ENCODE results near the gene MAN1C1.
A peak's percentile ranks its signal among the peaks of the same experiment; 100 is the strongest.
"Not testable (repeated sequence)": the region's sequence is repeated elsewhere in the genome, so short reads cannot be mapped to it uniquely, and the experiment has no call there.

Gene MAN1C1

GRCh38 chr1:25636141-25636540, 19.6 kb downstream of the MAN1C1 start:
- DNase-seq: not testable (repeated sequence)

GRCh38 chr1:25640646-25641328, 24.2 kb downstream of the MAN1C1 start:
- DNase-seq: no peak

GRCh38 chr1:25641329-25641725, 24.7 kb downstream of the MAN1C1 start:
- DNase-seq: no peak

- DNase-seq: peak; percentile 14
Measured at GRCh38 chr1:25641931-25642573, 25.5 kb downstream of the MAN1C1 start.

- DNase-seq: peak; percentile 78
Measured at GRCh38 chr1:25642574-25643108, 26.1 kb downstream of the MAN1C1 start.

GRCh38 chr1:25643929-25644328, 27.3 kb downstream of the MAN1C1 start:
- no peak for DNase-seq

- no peak for DNase-seq
Measured at GRCh38 chr1:25644962-25645361, 28.4 kb downstream of the MAN1C1 start.

GRCh38 chr1:25645637-25646400, 29.2 kb downstream of the MAN1C1 start:
- no peak for DNase-seq

- DNase-seq: no peak
Measured at GRCh38 chr1:25647106-25647505, 30.5 kb downstream of the MAN1C1 start.

GRCh38 chr1:25647863-25648262, 31.3 kb downstream of the MAN1C1 start:
- no peak for DNase-seq

GRCh38 chr1:25648681-25649440, 32.3 kb downstream of the MAN1C1 start:
- no peak for DNase-seq

- DNase-seq: no peak
Measured at GRCh38 chr1:25649505-25650288, 33.1 kb downstream of the MAN1C1 start.

GRCh38 chr1:25650289-25650576, 33.6 kb downstream of the MAN1C1 start:
- no peak for DNase-seq

- DNase-seq: no peak
Measured at GRCh38 chr1:25651036-25651640, 34.5 kb downstream of the MAN1C1 start.

GRCh38 chr1:25651824-25652741, 35.5 kb downstream of the MAN1C1 start:
- DNase-seq: no peak

GRCh38 chr1:25653558-25653957, 37.0 kb downstream of the MAN1C1 start:
- DNase-seq: no peak

GRCh38 chr1:25654109-25654660, 37.6 kb downstream of the MAN1C1 start:
- no peak for DNase-seq

- DNase-seq: no peak
Measured at GRCh38 chr1:25657121-25657882, 40.7 kb downstream of the MAN1C1 start.

All from CD4-positive, alpha-beta T cell treated with Interferon gamma for 1 hour (primary cell).